ENCODE data around the gene FAM181B.

FAM181B gene, protein sequence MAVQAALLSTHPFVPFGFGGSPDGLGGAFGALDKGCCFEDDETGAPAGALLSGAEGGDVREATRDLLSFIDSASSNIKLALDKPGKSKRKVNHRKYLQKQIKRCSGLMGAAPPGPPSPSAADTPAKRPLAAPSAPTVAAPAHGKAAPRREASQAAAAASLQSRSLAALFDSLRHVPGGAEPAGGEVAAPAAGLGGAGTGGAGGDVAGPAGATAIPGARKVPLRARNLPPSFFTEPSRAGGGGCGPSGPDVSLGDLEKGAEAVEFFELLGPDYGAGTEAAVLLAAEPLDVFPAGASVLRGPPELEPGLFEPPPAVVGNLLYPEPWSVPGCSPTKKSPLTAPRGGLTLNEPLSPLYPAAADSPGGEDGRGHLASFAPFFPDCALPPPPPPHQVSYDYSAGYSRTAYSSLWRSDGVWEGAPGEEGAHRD
- 0 reads per million in 4 donors for total RNA-seq

DNA sequence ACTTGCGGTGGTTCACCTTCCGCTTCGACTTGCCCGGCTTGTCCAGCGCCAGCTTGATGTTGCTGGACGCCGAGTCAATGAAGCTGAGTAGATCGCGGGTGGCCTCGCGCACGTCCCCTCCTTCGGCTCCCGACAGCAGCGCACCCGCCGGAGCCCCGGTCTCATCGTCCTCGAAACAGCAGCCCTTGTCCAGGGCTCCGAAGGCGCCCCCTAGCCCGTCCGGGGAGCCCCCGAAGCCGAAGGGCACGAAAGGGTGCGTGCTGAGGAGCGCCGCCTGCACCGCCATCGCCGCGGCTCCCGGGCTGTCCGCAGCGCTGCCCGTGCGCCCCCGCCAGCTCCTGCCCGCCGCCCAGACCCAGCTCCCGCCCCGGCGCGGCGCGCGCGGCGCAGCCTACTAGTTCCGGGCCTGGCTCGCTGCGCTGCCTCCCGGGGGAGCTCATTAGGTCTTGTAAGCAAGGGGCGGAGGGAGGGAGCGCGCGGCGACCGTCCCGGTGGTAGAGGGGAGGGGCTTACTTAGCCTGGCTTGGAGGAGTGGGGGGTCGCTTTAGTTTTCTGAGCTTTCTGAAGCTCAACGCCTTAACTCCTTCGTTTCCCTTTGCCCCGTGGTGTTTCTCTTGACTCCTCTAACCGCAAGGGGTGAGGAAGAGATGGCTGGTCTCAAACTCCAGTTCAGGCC is at the start of gene FAM181B:
TSS of gene FAM181B (minus strand) at position 421 of the 676 bp plus-strand sequence. CDS start at position 286, 135 bp downstream.
- peak in 3 of 5 donors; percentile 7 to 12 (median 11) for DNase-seq

DNA sequence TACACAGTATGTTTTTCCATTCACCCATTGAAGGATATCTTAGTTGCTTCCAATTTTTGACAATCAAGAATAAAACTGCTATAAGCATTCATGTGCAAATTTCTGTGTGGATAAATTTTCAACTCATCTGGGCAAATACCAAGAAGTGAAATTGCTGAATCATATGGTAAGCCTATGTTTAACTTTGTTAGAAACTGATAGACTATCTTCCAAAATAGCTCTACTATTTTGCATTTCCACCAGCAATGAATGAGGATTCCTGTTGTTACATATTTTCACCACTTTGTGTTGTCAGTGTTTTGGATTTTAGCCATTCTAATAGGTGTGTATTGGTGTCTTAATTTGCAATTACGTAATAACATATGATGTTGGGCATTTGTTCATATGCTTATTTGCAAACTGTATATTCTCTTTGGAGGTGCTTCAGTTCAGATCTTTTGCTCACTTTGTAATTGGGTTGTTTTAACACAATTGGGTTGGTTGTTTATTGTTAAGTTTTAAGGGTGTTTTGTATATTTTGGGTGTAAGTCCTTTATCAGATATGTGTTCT is 49.2 kb upstream of the FAM181B start:
- DNase-seq, result no peak

GRCh38 chr11:82778776-82779175 is 45.1 kb upstream of the FAM181B start:
- no peak for DNase-seq

- DNase-seq, result no peak
These were observed 42.7 kb upstream of the FAM181B start for GRCh38 chr11:82776377-82776776.

- DNase-seq, result peak in 1 of 5 donors; percentile 24
These were observed 42.2 kb upstream of the FAM181B start for GRCh38 chr11:82775736-82776346.

DNA sequence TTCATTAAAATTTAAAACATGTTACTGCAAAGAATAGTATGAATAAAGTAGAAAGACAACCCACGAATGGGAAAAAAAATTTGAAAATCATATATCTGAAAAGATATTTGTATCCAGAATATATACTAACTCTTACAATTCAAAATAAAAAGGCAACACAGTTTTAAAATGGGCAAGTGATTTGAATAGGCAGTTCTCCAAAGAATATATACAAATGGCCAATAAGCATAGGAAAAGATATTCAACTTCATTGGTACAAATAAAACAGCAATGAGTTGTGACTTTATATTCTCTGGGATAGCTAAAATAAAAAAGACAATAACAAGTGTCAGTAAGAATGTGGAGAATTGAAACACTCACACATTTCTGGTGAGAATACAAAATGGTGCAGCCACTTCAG is 41.6 kb upstream of the FAM181B start:
- no peak for DNase-seq

- DNase-seq, result no peak
These were observed 38.1 kb upstream of the FAM181B start for GRCh38 chr11:82771781-82772180.

- DNase-seq, result no peak
These were observed 33.5 kb upstream of the FAM181B start for GRCh38 chr11:82767123-82767522.

DNA sequence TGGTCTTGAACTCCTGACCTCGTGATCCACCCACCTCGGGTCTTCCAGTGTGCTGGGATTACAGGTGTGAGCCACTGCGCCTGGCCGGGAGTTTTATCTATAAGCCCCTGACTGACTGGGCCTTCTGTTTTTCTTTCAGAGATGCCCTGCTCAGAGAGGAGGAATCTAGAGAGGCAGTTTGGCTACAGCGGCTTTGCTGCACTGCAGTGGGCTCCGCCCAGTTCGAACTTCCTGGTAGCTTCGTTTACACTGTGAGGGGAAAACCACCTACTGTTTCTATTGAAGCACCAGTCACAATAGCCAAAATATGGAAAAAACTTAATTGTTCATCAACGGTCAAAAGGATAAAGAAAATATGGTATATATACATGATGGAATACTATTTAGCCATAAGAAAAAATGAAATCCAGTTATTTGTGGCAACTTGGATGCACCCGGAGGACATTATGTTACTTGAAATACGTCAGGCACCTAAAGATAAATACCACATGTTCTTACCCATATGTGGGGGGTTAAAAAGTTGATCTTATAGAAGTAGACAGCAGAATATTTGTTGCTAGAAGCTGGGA is 31.9 kb upstream of the FAM181B start:
- peak in 1 of 5 donors; percentile 1 for DNase-seq

DNA sequence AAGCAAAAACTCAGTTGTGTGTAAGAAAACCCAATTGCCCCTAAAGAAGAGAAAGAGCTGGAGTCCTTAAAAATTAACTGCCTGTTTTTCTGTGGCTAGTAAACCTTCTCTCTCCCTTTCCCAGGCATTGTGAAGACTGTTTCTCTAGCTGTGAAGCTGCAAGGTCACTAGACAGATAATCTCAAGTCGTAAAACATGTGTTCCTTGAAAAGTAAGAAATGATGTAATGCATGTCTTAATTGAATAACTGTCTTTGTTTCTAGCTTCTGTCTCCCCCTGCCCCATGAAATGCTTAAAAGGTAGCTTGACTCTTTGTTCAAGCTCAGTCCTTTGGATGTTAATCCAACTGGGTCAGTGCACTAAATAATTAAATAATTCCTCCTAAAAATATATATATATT is 29.5 kb upstream of the FAM181B start:
- DNase-seq, result no peak

DNA sequence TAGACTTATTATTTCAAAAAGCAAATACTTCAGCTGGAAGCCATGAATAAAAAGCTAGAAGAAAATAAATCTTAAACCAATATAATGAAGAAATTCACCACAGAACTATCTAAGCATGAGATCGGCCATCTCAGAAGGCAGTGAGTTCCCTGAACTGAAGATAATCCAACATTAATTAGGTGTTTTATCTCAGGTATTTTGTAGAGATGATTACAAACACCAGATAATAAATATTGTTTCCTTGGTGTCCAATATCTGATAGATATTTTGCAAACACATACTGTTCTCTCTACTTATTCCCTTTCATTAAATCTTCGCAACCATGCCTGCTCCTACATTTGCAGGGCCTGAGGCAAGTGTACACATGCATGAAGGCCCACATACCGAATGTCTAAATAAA is 26.0 kb upstream of the FAM181B start:
- DNase-seq, result no peak

- no peak for DNase-seq
These were observed 24.1 kb upstream of the FAM181B start for GRCh38 chr11:82757660-82758357.

DNA sequence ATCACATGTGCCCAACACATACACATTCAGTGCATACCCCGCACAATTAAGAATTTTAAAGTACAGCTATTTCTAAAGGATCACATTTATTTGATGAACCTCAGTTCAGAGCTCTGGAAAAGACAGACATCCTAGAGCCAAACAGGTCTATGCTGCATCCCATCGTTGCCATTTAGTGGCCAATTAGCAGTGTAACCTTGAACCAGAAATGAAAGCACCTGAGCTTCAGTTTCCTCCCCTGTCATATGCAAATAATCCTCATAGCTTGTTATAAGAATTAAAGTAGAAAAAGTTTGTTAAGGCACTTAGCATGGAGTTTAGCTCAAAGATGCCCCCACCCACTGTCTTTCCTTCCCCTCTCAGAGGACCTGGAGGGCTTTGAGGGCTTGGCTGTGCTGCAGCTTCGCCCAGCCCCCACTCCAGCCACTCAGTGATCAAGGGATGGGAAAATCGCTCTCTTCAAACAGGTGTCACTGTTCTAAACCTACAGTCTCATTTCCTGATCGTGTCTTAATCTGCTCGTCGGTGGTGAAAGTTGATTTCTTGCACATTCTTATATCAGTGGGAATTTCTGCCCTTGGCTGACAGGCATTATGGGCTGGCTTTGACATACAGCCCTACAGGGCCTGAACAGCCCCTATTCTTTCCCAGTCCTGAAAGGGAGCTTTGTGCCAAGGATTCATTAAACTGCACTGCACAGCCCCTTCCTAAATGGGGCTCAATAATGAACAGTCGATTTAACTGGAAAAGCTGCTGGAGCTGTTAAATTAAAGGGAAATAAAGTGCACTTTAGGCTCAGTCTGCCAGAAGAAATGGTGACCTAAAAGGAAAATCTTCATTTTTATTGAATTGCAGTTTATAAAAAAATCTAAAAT is 23.3 kb upstream of the FAM181B start:
- no peak for DNase-seq

- DNase-seq, result no peak
These were observed 20.7 kb upstream of the FAM181B start for GRCh38 chr11:82754410-82754809.

GRCh38 chr11:82753921-82754320 is 20.3 kb upstream of the FAM181B start:
- DNase-seq, result no peak

DNA sequence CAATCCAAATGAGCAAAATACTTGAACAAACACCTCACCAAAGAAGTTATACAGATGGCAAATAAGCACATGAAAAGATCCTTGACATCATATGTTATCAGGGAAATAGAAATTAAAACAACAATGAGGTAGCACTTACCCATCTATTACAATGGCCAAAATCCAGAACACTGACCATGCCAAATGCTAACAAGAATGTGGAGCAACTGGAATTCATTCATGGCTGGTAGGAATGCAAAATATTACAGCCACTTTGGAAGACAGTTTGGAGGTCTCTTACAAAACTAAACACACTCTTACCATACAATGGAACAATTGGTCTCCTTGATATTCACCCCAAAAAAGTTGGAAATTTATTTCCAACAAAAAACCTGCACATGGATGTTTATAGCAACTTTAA is 19.1 kb upstream of the FAM181B start:
- no peak for DNase-seq

GRCh38 chr11:82750643-82751139 is 17.0 kb upstream of the FAM181B start:
- DNase-seq, result peak in 1 of 5 donors; percentile 26

GRCh38 chr11:82747471-82747870 is 13.8 kb upstream of the FAM181B start:
- no peak for DNase-seq

DNA sequence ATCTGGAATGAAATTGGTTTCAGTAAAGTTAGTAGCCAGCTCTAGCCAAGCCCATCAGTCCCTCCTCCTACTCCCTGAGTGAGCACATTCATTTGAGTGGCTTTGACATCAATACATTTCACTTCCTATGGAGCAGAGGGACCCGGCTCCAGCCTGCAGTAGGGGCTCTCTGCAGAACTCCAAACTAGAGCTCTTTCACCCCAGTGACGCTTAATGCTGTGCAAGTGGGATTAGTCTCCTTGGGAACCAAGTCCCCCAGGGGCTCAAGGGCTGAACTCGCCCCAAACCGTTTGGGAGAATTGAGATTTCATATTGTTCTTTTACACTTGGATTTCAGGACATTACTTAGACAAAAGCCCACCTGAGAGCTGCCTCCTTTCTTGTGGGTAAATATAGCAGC is 4.4 kb upstream of the FAM181B start:
- no peak for DNase-seq

GRCh38 chr11:82734120-82734479 is 436 bp upstream of the FAM181B start:
- no peak for DNase-seq

All from T-helper 1 cell (primary cell).